WERI-Rb-1 (cell line): ENCODE data around the gene NUDT3.
"Not testable (repeated sequence)": the region's sequence is repeated elsewhere in the genome, so short reads cannot be mapped to it uniquely, and the experiment has no call there.

Source experiments
- DNase-seq: peaks from one replicate; pipeline ENCODE4 v3.0.0-alpha.2; 2020
- H3K27ac ChIP-seq: fragments of 250-450 bp; sonication (Bioruptor Pico); 2 replicates; pipeline ENCODE4 v1.5.1; 2020; ENCODE audit warnings: mild to moderate bottlenecking, moderate library complexity
- H3K27me3 ChIP-seq: fragments of 250-450 bp; sonication (Bioruptor Pico); 2 replicates; pipeline ENCODE4 v1.5.1; 2021; ENCODE audit warnings: mild to moderate bottlenecking, low read depth, moderate library complexity; ENCODE audit not compliant: insufficient read depth, severe bottlenecking
- H3K36me3 ChIP-seq: fragments of 250-450 bp; sonication (Bioruptor Pico); 2 replicates; pipeline ENCODE4 v1.5.1; 2020; ENCODE audit warnings: mild to moderate bottlenecking, moderate library complexity
- H3K4me3 ChIP-seq: 2 replicates; pipeline ENCODE4 v1.5.1; 2011; ENCODE audit warnings: low read depth, mild to moderate bottlenecking, control low read depth, low read length
- H3K9me3 ChIP-seq: fragments of 250-450 bp; sonication (Bioruptor Pico); 2 replicates; pipeline ENCODE4 v1.5.1; 2021; ENCODE audit warnings: mild to moderate bottlenecking, moderate library complexity; ENCODE audit not compliant: severe bottlenecking
- TF ChIP-seq, protein P1 (sequence below): IDR thresholded peaks from 2 replicates; pipeline ENCODE4 v1.5.1; 2011; ENCODE audit warnings: low read depth, mild to moderate bottlenecking, control low read depth, inconsistent platforms, low read length

The NUDT3 gene

GRCh38 chr6:34275128-34275804, 117.2 kb downstream of the NUDT3 start:
- no peaks in the 10 kb centered on the region for H3K9me3 ChIP-seq
- H3K4me3 ChIP-seq, result no peak overlapping the region
- no peak overlapping the region for H3K27ac ChIP-seq
- no peaks in the 10 kb centered on the region for H3K27me3 ChIP-seq
- H3K36me3 ChIP-seq, result no peaks in the 10 kb centered on the region; the same call in 1 of the 2 replicates
- no peak for DNase-seq
- TF ChIP-seq, protein P1, sequence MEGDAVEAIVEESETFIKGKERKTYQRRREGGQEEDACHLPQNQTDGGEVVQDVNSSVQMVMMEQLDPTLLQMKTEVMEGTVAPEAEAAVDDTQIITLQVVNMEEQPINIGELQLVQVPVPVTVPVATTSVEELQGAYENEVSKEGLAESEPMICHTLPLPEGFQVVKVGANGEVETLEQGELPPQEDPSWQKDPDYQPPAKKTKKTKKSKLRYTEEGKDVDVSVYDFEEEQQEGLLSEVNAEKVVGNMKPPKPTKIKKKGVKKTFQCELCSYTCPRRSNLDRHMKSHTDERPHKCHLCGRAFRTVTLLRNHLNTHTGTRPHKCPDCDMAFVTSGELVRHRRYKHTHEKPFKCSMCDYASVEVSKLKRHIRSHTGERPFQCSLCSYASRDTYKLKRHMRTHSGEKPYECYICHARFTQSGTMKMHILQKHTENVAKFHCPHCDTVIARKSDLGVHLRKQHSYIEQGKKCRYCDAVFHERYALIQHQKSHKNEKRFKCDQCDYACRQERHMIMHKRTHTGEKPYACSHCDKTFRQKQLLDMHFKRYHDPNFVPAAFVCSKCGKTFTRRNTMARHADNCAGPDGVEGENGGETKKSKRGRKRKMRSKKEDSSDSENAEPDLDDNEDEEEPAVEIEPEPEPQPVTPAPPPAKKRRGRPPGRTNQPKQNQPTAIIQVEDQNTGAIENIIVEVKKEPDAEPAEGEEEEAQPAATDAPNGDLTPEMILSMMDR, result no peak

DNA sequence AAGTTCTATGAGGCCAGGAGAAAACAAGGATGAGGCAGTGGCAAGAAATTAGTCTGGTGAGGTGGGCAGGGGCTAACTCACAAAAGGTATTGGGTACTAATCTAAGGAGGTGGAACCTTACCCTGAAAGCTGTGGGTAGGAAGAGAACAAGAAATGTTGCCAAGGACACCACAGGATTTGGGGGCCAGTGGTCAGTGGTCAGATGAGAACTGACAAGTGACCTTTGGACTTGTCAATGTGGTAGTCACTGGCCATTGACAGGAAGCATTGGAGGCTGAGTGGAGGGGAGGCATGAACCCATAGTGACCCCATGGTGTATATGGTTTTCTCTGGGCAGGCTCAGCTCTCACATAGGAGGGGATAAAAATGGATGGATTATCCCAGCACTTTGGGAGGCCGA, 118.3 kb downstream of the NUDT3 start:
- Histone ChIP-seq H3K36me3 (no peaks in the 10 kb centered on the region; the same call in 1 of the 2 replicates), H3K27ac (no peak overlapping the region), H3K9me3 (no peaks in the 10 kb centered on the region), H3K4me3 (no peak overlapping the region), H3K27me3 (no peaks in the 10 kb centered on the region)
- DNase-seq, result no peak
- TF ChIP-seq, protein P1, result no peak

DNA sequence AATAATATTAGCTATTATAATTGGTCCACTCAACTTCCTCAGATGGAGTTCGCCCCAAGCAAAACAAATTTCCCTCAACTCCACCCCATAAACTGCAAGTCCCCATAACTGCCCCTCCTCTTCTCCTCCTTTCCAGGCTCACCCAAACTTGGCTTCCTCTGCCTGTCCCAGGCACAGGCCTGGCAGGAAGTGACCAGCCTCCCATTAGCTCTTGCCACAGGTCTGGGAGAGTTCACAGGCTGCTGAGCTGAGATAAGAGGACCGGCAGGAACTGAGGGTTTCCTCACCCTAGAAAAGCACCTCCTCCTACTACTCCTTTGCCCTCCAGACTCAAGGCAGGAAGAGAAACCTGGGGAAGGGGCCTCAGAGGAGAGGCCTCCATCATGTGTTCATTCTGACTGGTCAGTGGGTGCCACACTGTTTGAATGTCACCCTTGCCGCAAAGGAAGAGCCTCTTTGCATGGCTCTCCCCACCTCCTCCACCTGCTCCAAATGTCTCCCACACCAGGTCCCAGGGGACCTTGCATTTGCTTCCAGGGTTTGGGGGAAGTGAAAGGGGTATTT, 119.1 kb downstream of the NUDT3 start:
- H3K27ac ChIP-seq, result no peak overlapping the region
- DNase-seq, result no peak
- TF ChIP-seq, protein P1, result no peak

DNA sequence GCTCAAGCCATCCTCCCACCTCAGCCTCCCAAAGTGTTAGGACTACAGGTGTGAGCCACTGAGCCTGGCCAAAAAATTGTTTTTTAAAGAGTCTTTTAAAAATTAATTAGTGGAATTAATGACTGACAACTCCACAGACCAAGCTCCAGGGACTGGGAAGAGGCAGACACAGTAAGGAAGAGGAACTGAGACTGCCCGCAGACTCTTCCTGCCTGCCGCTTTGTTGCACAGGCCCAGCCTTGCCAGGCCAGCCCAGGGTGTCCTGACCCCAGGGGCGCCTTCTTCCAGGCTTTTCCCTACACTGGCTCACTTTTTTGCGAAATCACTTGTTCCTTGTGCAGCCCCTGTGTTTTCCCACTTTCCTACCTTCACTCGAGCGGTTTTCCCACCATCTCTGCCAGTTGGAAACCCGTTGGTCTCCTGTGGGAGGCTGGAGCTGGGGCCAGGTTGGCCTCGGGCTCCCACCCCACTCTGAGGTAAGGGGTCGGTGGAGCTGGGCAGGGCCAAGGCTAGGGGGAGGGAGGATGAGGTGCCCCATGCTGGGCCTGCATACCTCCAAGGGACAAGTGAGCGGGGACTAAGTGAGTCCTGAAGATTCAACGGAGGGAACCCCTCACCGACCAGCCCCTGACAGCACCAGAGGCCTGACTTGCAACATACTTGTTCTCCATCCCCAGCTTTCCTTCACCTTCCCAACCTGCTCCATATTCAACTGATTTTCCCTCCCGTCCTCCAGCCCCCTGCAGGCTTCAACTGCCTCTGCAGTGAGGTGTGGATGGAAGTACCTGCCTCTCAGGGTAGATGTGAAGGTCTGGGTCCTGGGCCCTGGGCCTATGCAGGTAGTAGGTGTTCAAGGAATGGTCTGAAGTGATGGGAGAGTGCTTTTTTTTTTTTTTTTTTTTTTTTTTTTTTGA, 120.2 kb downstream of the NUDT3 start:
- Histone ChIP-seq H3K9me3 (no peaks in the 10 kb centered on the region), H3K4me3 (no peak overlapping the region), H3K36me3 (no peaks in the 10 kb centered on the region; the same call in 1 of the 2 replicates), H3K27me3 (no peaks in the 10 kb centered on the region), H3K27ac (no peak overlapping the region)
- DNase-seq, result no peak
- TF ChIP-seq, protein P1, result no peak

More for the DNA sequence above, 119.1 kb downstream of the NUDT3 start:
- Histone ChIP-seq H3K9me3 (no peaks in the 10 kb centered on the region), H3K27me3 (no peaks in the 10 kb centered on the region), H3K4me3 (no peak overlapping the region), H3K36me3 (no peaks in the 10 kb centered on the region; the same call in 1 of the 2 replicates)

DNA sequence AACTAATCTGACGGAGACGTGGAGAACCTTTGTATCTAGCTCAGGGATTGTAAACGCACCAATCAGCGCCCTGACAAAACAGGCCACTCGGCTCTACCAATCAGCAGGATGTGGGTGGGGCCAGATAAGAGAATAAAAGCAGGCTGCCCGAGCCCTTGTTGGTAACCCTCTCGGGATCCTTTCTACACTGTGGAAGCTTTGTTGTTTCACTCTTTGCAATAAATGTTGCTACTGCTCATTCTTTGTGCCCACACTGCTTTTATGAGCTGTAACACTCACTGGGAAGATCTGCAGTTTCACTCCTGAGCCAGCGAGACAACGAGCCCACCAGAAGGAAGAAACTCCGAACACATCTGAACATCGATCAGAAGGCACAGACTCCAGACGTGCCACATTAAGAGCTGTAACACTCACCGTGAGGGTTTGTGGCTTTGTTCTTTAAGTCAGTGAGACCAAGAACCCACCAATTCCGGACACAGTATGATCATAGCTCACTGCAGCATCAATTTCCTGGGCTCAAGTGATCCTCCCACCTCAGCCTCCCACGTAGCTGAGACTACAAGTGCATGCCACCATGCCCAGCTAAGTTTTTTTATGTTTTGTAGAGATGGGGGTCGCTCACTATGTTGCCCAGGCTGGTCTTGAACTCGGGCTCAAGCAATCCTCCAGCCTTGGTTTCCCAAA, 122.7 kb downstream of the NUDT3 start:
- H3K27me3 ChIP-seq, H3K27ac ChIP-seq, H3K36me3 ChIP-seq, H3K9me3 ChIP-seq, H3K4me3 ChIP-seq, DNase-seq: not testable (repeated sequence)

GRCh38 chr6:34269132-34269531, 123.3 kb downstream of the NUDT3 start:
- not testable (repeated sequence) for H3K4me3 ChIP-seq, H3K27ac ChIP-seq, H3K9me3 ChIP-seq, H3K36me3 ChIP-seq, H3K27me3 ChIP-seq, DNase-seq
